Left hindlimb (tissue), 1 donor: Measurements from ENCODE around the gene VAMP5.
"Not testable (repeated sequence)": the region's sequence is repeated elsewhere in the genome, so short reads cannot be mapped to it uniquely, and the experiment has no call there.

Experiments
- DNase-seq: peaks from one replicate; pipeline ENCODE4 v3.0.0-alpha.2; 2018

The VAMP5 gene

GRCh38 chr2:85584354-85584856, at the start of gene VAMP5:
TSS of gene VAMP5 (plus strand) at chr2:85584431. CDS start at chr2:85584491, 60 bp downstream.
- no peak for DNase-seq

- DNase-seq: no peak
Observed at GRCh38 chr2:85534881-85535280, 49.4 kb upstream of the VAMP5 start.

- no peak for DNase-seq
Observed at GRCh38 chr2:85536479-85536878, 47.8 kb upstream of the VAMP5 start.

- DNase-seq: peak; percentile 69
Observed at GRCh38 chr2:85537600-85538506, 46.4 kb upstream of the VAMP5 start.

- DNase-seq: peak; percentile 98
Observed at GRCh38 chr2:85538507-85539360, 45.5 kb upstream of the VAMP5 start, which contains the start of gene MAT2A. TSS of gene MAT2A (plus strand) at chr2:85539168. CDS start at chr2:85539288, 120 bp downstream.

GRCh38 chr2:85539361-85540132, 44.7 kb upstream of the VAMP5 start:
- DNase-seq: peak; percentile 88

GRCh38 chr2:85540133-85540648, 44.0 kb upstream of the VAMP5 start:
- DNase-seq: no peak

- DNase-seq: no peak
Observed at GRCh38 chr2:85541262-85541661, 43.0 kb upstream of the VAMP5 start.

GRCh38 chr2:85541753-85542457, 42.3 kb upstream of the VAMP5 start:
- no peak for DNase-seq

- DNase-seq: no peak
Observed at GRCh38 chr2:85542777-85543176, 41.5 kb upstream of the VAMP5 start.

- not testable (repeated sequence) for DNase-seq
Observed at GRCh38 chr2:85544254-85544691, 40.0 kb upstream of the VAMP5 start.

GRCh38 chr2:85544915-85545779, 39.1 kb upstream of the VAMP5 start:
- not testable (repeated sequence) for DNase-seq

GRCh38 chr2:85545780-85546240, 38.4 kb upstream of the VAMP5 start:
- DNase-seq: no peak

GRCh38 chr2:85547089-85547858, 37.0 kb upstream of the VAMP5 start:
- no peak for DNase-seq

- DNase-seq: no peak
Observed at GRCh38 chr2:85547859-85548607, 36.2 kb upstream of the VAMP5 start.

GRCh38 chr2:85548608-85548900, 35.7 kb upstream of the VAMP5 start:
- no peak for DNase-seq

- no peak for DNase-seq
Observed at GRCh38 chr2:85549095-85549494, 35.1 kb upstream of the VAMP5 start.

GRCh38 chr2:85549826-85550225, 34.4 kb upstream of the VAMP5 start:
- no peak for DNase-seq

- no peak for DNase-seq
Observed at GRCh38 chr2:85550486-85550885, 33.7 kb upstream of the VAMP5 start.
